ENCODE results near the gene GRIP1.

The GRIP1 gene

DNA sequence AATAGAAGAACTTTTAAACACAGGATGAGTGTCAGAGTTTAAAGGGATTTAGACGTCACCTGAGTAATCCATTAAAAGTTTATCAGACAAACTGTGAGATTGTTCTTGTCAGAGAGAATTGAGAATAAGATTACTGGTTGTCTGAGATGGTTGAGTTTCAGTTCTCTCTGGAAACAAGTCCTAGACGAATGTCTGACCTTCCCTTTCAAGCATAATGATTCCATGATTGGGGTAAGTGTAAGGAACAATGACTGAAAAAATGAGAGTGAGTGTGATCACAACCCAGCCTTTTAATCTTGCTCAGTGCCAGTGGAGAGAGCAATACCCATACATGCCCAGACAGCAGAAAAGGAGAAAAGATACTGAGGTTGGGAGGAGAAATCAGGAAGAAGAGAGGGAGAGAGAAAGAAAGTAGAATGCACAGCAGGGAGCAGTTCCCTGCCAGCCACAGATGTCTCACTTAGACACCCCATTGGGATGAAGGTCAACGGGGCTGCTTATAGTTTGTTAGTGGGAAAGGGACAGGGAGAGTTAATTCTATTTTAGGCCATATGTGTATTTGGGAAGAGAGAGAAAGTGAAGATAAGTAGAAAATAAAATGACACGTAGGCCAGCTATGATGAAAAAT lies 4.3 kb downstream of the GRIP1 start:
- Mint-ChIP-seq H3K27ac (no peak overlapping the region), H3K27me3 (peaks cover 5% of the 10 kb centered on the region), H3K9me3 (ENCODE audit: low read depth) (no peaks in the 10 kb centered on the region), H3K36me3 (peaks cover 7% of the 10 kb centered on the region), H3K4me1 (ENCODE audit: low read depth) (no peaks in the 10 kb centered on the region), H3K4me3 (no peak overlapping the region)

DNA sequence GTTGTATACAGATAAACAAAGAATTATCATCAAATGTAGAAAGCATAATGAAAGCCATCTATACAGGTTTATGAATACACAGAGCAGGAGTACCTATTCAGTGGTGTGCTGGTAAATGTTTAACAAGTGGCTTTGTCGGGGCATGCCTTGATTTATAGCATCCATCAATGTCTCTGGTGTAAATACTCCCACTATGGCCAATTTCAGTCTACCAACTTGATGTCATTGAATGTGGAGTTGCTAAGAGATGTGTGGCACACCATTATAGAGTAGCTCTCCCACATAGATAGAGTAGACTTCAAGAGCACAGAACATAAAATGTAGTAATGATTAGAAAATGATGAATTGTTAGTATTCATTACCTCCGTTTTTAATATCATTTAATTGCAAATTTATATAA lies 9.3 kb downstream of the GRIP1 start:
- Mint-ChIP-seq H3K27ac (no peak overlapping the region), H3K4me1 (ENCODE audit: low read depth) (no peaks in the 10 kb centered on the region), H3K36me3 (peaks cover 8% of the 10 kb centered on the region), H3K4me3 (no peak overlapping the region), H3K9me3 (ENCODE audit: low read depth) (no peaks in the 10 kb centered on the region), H3K27me3 (peaks cover 13% of the 10 kb centered on the region)

DNA sequence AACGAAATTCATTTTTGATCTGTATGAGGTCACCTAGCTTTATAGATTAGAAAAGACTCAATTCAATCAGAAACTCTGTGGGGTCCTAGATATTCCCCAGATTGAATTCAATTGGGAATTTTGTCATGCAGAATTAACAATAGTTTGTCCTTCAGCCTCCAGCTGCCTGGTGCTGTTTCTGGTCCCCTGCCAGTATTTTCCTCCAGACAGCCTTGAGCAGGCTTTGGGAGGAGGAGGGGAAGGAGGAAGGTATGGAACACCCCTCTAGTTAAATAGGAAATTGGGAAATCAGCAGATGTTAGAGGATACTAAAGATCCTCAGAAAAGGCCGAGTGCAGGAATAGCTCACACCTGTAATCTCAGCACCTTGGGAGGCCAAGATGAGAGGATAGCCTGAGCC lies 10.6 kb downstream of the GRIP1 start:
- Mint-ChIP-seq H3K36me3 (peaks cover 3% of the 10 kb centered on the region), H3K27me3 (peaks cover 9% of the 10 kb centered on the region)

DNA sequence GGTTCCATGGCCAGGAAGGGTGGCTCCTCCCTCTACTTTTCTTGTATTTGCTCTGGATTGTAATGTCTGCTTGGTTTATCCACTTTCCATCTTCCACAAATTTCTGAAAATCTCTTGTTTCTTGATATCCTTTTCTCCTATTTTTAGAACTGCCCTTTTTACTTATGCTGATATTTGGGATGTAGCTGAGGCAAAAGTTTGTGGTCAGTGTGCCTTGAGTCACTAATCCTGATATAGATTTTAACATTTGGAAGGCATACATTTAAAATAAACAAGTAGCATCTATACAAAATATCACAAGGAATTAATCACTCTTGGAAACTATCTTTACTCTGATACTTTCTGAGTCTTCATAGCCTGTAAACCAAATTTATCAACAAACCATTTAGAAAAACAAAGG lies 11.0 kb downstream of the GRIP1 start:
- H3K27ac Mint-ChIP-seq, result no peak overlapping the region
- no peaks in the 10 kb centered on the region for H3K9me3 Mint-ChIP-seq (ENCODE audit: low read depth)
- peaks cover 9% of the 10 kb centered on the region for H3K27me3 Mint-ChIP-seq
- no peak overlapping the region for H3K4me3 Mint-ChIP-seq
- peaks cover 3% of the 10 kb centered on the region for H3K36me3 Mint-ChIP-seq
- no peaks in the 10 kb centered on the region for H3K4me1 Mint-ChIP-seq (ENCODE audit: low read depth)

More for the DNA sequence above, 10.6 kb downstream of the GRIP1 start:
- Mint-ChIP-seq H3K4me3 (no peak overlapping the region), H3K9me3 (ENCODE audit: low read depth) (no peaks in the 10 kb centered on the region), H3K4me1 (ENCODE audit: low read depth) (no peaks in the 10 kb centered on the region), H3K27ac (no peak overlapping the region)

DNA sequence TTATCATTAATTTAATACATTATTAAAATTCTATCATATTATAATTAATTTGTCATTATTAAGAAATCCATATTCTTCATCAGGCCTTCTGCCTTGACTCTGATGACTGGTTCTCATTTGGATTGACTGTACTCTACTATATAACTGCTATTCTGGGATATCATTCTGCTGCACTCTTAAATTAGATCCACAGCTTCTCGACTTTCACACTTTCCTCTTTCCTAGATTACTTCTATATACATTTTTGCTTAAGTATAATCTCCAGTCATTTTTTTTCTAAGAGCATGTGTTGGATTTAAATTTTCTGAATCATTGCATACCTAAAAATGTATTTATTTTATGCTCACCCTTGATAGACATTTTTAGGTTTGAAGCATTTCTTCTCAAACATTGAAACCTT lies 12.4 kb downstream of the GRIP1 start:
- Mint-ChIP-seq H3K4me3 (no peak overlapping the region), H3K36me3 (peaks cover 3% of the 10 kb centered on the region), H3K27ac (no peak overlapping the region), H3K9me3 (ENCODE audit: low read depth) (no peaks in the 10 kb centered on the region), H3K4me1 (ENCODE audit: low read depth) (no peaks in the 10 kb centered on the region), H3K27me3 (peaks cover 16% of the 10 kb centered on the region)

DNA sequence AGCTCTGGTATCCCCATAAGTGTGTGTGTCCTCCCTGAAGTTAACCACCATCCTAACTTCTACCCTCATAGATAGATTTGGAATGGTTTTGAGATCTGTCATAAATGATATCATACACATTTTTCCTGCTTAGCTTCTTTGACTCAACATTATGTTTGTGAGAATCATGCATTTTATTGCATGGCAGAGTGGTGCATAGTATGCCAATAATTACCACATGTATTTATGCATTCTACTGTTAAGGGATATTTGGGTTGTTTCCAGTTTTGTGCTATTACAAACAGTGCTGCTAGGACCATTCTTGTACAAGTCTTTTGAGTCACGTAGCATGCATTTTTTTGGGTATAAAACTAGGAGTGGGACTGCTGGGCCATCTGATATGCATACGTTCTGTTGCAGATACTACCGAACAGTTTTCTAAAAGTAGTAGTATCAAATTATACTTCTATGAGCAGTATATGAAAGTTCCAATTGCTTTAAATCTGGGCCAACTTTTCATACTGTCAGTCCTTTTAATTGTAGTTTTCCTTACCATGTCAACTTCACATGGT lies 13.4 kb downstream of the GRIP1 start:
- Mint-ChIP-seq H3K4me1 (ENCODE audit: low read depth) (no peaks in the 10 kb centered on the region), H3K27me3 (peaks cover 15% of the 10 kb centered on the region), H3K9me3 (ENCODE audit: low read depth) (no peaks in the 10 kb centered on the region), H3K36me3 (peaks cover 3% of the 10 kb centered on the region), H3K27ac (no peak overlapping the region), H3K4me3 (no peak overlapping the region)

DNA sequence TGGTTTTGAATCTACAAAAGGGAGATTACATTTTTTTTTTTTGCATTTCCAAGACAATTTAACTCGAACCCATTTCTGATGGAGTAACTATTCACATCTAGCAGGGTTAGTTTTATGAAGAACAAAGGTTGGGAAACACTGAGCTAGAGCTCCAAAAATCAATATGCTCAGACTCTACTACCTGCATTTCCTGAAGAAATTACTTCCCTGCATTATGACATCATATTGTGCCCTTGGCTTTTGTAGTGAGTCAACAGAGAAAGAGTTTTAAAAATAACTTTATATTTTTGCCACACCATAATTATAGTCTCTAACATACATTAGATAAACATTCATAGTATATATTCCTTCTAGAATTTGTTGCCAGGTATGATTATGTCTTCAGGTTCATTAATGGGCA lies 14.8 kb downstream of the GRIP1 start:
- H3K36me3 Mint-ChIP-seq, result peaks cover 3% of the 10 kb centered on the region
- no peaks in the 10 kb centered on the region for H3K4me1 Mint-ChIP-seq (ENCODE audit: low read depth)
- H3K27me3 Mint-ChIP-seq, result peaks cover 15% of the 10 kb centered on the region

DNA sequence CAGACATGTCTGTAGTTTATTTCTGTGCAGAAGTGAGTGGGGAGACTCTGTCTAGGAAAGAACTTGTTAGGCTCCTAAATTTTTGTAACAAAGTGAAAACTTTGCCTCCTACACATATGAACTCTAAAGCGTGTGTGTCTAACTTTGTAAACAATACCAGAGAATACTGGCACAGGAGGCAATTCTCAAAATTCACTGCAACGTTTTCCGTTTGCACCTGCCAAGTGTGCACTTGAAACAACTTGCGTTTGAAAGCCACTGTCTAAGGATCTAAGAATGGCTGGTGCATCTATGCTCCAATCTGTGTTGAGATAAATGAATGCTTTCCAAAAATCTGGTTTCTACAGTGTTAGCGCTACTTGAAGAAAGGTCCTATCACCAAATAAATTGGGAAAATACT lies 15.3 kb downstream of the GRIP1 start:
- Mint-ChIP-seq H3K27ac (no peak overlapping the region), H3K27me3 (peaks cover 17% of the 10 kb centered on the region)

More for the DNA sequence above, 14.8 kb downstream of the GRIP1 start:
- H3K9me3 Mint-ChIP-seq (ENCODE audit: low read depth), result no peaks in the 10 kb centered on the region
- H3K4me3 Mint-ChIP-seq, result no peak overlapping the region
- no peak overlapping the region for H3K27ac Mint-ChIP-seq

DNA sequence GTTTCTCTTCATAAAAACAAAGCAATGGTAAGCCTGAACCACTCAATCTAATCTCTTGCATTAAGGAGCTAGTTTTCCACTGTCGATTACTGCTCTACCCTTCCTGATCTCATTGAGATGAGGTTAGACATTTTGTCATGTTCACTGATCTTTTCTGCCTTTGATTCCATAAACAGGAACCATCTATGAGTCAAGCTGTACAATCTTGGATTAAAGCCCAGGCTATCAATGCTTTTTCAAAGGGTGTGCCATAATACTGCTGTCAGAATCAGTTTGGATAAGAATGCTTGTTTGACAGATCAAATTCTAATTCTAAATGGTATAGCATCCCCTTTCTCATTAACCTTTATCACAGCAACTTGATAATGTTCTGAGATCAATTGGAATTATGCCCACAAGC lies 16.1 kb downstream of the GRIP1 start:
- no peak overlapping the region for H3K27ac Mint-ChIP-seq
- H3K36me3 Mint-ChIP-seq, result peaks cover 3% of the 10 kb centered on the region
- no peaks in the 10 kb centered on the region for H3K4me1 Mint-ChIP-seq (ENCODE audit: low read depth)
- no peaks in the 10 kb centered on the region for H3K9me3 Mint-ChIP-seq (ENCODE audit: low read depth)
- H3K4me3 Mint-ChIP-seq, result no peak overlapping the region
- H3K27me3 Mint-ChIP-seq, result peaks cover 15% of the 10 kb centered on the region

More for the DNA sequence above, 15.3 kb downstream of the GRIP1 start:
- Mint-ChIP-seq H3K9me3 (ENCODE audit: low read depth) (no peaks in the 10 kb centered on the region), H3K4me3 (no peak overlapping the region), H3K4me1 (ENCODE audit: low read depth) (no peaks in the 10 kb centered on the region), H3K36me3 (peaks cover 3% of the 10 kb centered on the region)

DNA sequence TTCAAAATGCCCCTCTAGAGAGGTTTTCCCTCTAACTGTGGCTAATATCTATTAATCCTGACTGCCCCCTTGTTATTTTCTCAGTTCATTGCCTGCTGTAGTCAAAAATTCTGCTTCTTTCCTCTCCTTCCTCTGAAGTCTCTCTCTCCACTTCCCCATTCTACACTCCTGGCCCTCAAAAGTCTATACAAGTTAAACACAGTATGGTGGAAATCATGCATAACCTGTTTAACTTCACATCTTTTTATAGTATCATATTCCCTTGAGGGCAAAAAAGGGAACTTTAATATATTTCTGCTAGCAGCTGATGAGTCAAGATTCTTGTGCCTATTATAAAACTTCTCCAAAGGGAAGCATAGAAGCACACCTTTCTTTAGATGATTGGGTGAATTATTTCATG lies 16.7 kb downstream of the GRIP1 start:
- no peaks in the 10 kb centered on the region for H3K4me1 Mint-ChIP-seq (ENCODE audit: low read depth)
- peaks cover 3% of the 10 kb centered on the region for H3K36me3 Mint-ChIP-seq
- peaks cover 15% of the 10 kb centered on the region for H3K27me3 Mint-ChIP-seq
- H3K27ac Mint-ChIP-seq, result no peak overlapping the region
- H3K4me3 Mint-ChIP-seq, result no peak overlapping the region
- H3K9me3 Mint-ChIP-seq (ENCODE audit: low read depth), result no peaks in the 10 kb centered on the region

DNA sequence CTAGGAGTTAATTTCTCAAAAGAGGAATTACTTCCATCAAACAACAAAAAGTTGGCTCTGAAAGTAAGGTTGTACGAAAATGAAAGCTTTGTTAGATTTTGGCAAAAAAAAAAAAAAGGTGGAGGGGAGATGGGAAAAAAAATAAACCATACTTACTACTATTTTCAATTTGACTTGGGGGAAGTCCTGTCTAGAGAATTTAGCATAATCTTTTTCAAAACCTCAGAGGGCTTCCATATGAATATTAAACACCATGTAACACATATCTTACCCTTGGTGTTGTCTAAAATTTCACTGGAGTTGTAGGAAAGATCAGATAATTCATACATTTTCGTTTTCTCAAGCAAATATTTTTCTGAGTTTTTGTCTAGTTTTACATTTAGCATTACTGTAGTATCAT lies 17.5 kb downstream of the GRIP1 start:
- Mint-ChIP-seq H3K4me3 (no peak overlapping the region), H3K36me3 (no peaks in the 10 kb centered on the region), H3K27me3 (peaks cover 10% of the 10 kb centered on the region), H3K27ac (no peak overlapping the region), H3K4me1 (ENCODE audit: low read depth) (no peaks in the 10 kb centered on the region), H3K9me3 (ENCODE audit: low read depth) (no peaks in the 10 kb centered on the region)

DNA sequence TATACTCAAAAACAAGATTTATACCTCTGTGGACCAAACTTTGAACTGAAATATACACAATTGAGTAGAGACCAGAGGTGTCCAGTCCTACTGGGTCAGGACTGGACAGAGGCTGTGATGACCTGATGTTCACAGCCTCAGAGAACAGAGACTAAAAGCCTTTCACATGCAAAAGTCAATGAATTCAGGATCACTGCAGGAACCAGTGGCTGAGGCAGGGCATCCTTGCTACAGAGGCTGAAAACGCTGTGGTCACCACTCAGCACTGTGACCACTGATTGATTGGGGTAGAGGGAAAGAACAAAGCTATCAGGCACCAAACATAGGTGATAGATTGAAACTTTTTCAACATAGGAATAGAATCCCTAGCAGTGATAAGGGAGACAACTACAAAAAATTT lies 25.1 kb downstream of the GRIP1 start:
- H3K4me3 Mint-ChIP-seq, result no peak overlapping the region
- no peaks in the 10 kb centered on the region for H3K27me3 Mint-ChIP-seq
- no peaks in the 10 kb centered on the region for H3K9me3 Mint-ChIP-seq (ENCODE audit: low read depth)
- H3K4me1 Mint-ChIP-seq (ENCODE audit: low read depth), result no peaks in the 10 kb centered on the region
- no peak overlapping the region for H3K27ac Mint-ChIP-seq
- H3K36me3 Mint-ChIP-seq, result no peaks in the 10 kb centered on the region

DNA sequence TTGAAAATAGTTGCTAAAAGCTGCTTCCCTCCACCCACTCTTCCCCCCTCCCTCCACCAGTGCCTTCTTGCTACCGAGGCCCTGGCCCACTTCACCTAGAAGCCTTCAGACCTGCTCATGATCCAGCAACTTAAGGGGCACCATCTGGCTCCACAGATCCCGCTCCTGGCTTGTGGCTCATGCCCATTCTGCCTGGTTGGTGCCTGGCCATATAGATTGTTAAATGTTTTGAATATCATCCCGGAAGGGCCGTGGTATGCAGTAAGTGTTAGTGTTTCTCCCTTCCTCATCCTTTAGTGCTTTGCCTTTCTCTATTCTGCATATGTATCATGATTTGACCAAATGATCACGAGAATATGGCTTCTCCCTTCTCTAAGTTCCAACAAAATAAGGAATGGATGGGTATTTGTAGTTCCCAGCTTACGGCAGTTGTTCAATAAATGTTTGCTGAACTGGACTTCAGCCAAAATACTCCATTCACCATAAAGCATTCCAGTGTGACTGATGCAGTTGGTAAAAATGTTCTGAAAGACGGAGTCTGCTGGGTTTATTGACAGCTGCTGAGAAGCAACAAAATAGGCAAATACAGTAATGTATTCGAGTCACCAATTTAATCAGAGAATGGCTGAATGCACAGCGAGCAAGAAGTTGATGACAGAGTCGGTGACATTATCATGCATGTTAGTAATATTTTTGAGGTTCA lies 30.7 kb downstream of the GRIP1 start:
- no peak overlapping the region for H3K4me3 Mint-ChIP-seq
- no peaks in the 10 kb centered on the region for H3K4me1 Mint-ChIP-seq (ENCODE audit: low read depth)
- H3K27me3 Mint-ChIP-seq, result no peaks in the 10 kb centered on the region
- H3K27ac Mint-ChIP-seq, result no peak overlapping the region
- H3K9me3 Mint-ChIP-seq (ENCODE audit: low read depth), result no peaks in the 10 kb centered on the region
- H3K36me3 Mint-ChIP-seq, result no peaks in the 10 kb centered on the region

DNA sequence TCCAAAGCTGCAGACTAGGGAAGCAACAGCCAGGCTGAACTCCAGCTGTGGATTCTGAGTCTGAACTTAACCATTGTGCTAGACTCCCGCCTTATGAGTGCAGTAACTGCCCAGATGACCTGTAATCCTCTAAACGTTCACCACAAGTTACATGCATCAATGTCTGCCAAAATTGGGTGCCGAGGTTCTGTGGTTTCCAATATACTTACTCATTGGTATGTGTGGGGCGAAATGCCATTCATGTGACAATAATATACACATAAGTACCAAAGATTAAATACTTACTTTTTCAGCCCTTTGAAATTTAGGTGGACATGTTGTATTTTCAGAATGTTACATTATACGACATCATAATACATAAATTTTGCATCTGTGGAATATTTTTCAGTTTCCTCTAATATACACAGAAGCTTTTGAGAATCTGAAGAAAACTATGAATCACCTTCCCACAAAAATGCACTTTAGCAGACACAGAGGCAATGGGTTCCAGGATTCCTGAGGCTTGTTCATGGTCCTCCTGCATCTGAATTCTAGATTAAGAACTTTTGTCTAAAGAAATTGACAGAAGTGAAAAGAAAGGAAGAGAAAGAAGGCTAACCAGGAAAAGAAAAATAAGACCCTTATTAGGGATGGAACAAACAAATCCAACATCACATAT lies 31.7 kb downstream of the GRIP1 start:
- H3K9me3 Mint-ChIP-seq (ENCODE audit: low read depth), result no peaks in the 10 kb centered on the region
- H3K27me3 Mint-ChIP-seq, result no peaks in the 10 kb centered on the region
- H3K27ac Mint-ChIP-seq, result no peak overlapping the region
- no peaks in the 10 kb centered on the region for H3K4me1 Mint-ChIP-seq (ENCODE audit: low read depth)
- no peaks in the 10 kb centered on the region for H3K36me3 Mint-ChIP-seq
- H3K4me3 Mint-ChIP-seq, result no peak overlapping the region

DNA sequence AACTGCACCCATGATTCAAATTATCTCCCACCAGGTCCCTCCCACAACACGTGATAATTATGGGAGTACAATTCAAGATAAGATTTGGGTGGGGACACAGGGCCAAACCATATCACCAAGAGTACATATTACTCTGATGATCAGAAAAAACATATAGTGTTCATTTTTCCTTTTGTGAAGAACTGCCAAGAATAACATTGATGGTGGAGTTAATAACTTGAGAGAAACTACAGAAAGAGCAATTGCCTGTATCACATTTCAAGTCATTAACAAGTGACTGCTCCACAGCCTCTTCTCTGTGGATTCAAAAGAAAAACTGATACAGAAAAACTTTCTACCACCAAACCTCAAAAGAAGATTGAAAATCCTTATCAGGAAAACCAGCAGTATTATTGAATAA lies 34.7 kb downstream of the GRIP1 start:
- no peak overlapping the region for H3K27ac Mint-ChIP-seq
- H3K4me1 Mint-ChIP-seq (ENCODE audit: low read depth), result no peaks in the 10 kb centered on the region

More for the DNA sequence above, 34.7 kb downstream of the GRIP1 start:
- no peaks in the 10 kb centered on the region for H3K36me3 Mint-ChIP-seq
- no peaks in the 10 kb centered on the region for H3K27me3 Mint-ChIP-seq
- no peaks in the 10 kb centered on the region for H3K9me3 Mint-ChIP-seq (ENCODE audit: low read depth)
- no peak overlapping the region for H3K4me3 Mint-ChIP-seq

All from activated naive CD8-positive, alpha-beta T cell (primary cell).